DMS53 (cell line): ENCODE results near the gene ROBO4.

Source experiments
- DNase-seq: peaks from one replicate; lab custom pipeline; 2025; lab: John Stamatoyannopoulos, UW

Gene ROBO4

DNA sequence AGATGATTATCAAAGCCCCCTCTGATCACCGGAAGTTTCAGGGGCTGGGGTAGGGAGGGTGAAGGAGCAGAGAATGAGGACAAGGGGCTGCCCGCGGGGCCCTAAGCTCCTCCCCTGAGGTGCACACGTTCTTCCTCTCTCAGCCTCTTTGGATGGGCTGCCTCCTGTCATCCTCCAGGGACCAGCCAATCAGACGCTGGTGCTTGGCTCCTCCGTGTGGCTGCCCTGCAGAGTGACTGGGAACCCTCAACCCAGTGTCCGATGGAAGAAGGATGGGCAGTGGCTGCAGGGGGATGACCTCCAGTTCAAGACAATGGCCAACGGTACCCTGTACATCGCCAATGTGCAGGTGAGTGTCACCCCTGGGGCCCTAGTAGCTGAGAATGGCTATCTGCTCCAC lies 24.9 kb downstream of the ROBO4 start:
- DNase-seq: no peak

DNA sequence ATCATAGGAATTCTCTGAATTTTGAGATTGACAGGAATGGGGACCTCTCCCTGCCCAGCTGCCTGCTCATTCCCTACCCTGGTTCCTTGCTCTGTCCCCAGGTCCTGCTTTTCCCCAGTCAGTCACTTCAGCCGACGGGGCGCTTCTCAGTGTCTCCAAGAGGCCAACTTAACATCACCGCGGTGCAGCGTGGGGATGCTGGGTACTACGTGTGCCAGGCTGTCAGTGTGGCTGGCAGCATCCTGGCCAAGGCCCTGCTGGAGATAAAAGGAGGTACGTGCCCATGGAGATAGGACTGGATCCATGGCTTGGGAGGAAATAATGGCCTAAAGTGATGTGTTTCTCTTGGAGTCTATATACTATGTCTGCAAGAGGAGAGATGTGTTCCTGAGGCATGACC lies 25.4 kb downstream of the ROBO4 start:
- no peak for DNase-seq

DNA sequence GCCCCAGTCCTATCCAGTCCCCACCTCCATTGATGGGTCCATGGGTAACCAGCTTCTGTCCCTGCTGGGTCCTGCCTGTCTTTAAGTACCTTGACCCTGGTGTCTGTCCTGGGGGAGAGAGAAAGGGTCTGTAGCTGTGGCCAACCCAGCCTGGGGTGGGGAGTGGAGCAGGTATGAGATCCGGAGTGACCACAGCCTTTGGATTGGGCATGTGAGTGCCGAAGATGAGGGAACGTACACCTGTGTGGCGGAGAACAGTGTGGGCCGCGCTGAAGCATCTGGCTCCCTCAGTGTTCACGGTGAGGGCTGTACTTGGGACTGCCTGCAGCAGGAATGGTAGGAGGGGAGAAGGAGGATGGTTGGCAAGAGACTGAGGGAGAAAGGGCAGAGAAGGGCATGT lies 27.2 kb downstream of the ROBO4 start:
- DNase-seq: no peak

GRCh38 chr11:124869856-124870387 lies 27.7 kb downstream of the ROBO4 start:
- DNase-seq: no peak

DNA sequence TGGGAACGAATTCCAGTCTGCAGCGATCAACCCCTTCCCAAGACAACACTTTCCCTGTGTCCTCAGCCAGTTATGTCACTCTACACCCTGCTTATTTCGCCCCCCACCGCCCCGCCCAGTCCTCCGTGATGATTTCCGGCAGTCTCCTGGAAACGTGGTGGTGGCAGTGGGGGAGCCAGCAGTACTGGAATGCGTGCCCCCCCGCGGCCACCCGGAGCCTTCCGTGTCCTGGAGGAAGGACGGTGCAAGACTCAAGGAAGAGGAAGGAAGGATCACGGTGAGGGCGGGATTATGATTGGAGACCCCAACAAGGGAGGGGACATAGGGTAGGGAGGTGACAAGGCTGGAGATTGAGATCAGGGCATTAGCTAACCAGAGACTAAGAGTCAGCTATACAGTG lies 28.3 kb downstream of the ROBO4 start:
- no peak for DNase-seq

- DNase-seq: peak; percentile 77
Measured at GRCh38 chr11:124868331-124869274, 29.1 kb downstream of the ROBO4 start.

- DNase-seq: peak; percentile 77
Measured at GRCh38 chr11:124867700-124868099, 30.0 kb downstream of the ROBO4 start.

DNA sequence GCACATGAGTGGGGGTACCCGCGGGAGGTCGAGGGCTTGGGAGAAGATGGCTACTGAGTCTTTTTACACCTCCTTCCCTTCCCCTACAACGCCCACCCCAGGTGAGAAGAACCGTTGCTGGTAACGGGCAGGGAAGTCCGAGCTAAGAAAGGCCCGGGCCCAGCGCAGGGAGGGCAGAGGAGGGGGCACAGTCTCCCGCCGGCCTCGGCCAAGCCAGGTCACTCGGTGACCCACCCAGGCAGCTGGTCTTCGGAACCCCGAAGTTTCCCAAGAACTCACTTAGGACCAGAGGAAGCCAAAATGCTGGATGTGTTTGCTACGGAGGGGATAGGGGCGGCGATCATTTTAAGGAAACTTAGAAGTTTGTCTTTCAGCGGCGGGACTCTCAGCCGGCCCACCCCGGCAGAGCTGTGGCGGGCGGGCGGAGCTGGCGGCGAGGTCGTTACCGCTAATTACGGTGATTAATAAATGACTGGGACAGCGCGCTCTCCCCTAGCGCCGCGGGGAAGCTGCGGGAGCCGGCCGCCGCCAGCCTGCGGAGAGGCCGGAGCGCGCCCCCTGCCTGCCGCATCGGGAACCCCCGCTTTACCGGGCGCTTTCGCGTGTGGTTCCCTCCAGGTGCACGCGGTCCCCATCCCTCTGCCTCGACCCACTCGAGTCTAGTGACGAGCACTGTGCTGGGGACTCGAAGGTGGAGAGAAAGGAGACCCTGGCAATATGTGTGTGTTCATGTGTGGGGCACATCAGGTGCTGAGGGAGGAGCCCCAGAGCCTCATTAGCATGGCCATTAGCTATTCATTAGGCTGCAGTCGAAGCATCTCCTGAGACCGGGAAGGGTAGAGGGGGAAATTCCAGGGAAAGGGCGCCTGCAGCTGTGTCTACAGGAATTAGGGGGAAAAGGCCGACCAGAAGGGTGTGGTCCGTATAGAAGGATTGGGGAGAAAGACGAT lies 31.5 kb downstream of the ROBO4 start:
- peak; percentile 75 for DNase-seq

GRCh38 chr11:124865181-124865901 lies 32.3 kb downstream of the ROBO4 start, which contains the start of gene ROBO3:
Gene ROBO3, plus strand, starts transcription at chr11:124865432. Its CDS starts 146 bp downstream, at chr11:124865578.
- peak; percentile 33 for DNase-seq

GRCh38 chr11:124864892-124865180 lies 32.8 kb downstream of the ROBO4 start:
- DNase-seq: peak; percentile 14

DNA sequence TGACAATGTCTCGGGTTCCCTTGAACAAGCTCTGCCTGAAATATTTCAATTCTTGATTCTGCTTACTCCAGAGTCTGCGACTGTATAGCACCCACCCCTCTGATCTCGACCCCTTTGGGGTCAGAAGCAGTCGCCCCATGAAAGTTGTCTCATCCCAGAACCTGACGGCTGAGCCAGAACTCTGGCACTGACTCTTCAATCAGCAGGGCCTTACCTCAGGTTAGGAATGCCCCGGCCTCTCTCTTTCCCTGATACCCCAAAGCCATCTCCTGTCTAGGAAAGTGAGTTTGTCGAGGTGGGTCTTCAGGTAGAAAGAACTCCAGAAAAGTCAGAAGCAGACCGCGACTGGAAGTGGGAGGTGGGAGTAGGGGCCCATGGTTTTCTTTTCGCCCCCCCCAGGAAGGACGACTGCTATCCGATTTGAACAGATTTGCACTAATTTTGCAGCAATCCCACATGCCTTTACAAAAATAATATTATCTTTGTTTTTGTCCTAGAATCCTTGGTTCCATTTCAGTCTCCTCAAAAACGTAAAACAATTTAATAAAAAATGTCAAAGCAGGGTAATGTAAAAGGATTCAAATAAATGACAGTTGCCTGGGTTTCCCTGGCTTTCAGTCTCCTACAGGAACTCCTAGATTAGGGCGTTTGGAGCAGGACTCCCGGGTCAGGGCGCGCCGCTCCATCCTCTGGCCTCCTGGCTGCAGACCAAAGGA lies 33.3 kb downstream of the ROBO4 start:
- DNase-seq: no peak

DNA sequence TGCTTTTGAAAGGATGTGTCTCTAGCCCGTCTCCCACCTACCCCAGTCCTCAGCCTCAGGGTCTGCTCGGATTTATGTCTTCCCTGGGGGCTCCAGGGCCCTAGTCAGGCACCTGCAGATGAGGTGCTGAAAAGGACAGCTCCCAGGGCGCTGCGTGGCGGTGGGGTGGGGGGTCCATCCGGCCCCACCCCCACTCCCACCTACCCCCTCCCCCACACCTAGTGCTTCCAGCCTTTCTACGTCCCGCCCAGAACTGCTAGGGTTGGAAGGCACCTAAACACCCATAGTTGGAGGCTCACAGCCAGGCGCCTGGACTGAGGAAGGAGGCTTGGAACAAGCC lies 33.9 kb downstream of the ROBO4 start:
- DNase-seq: no peak

DNA sequence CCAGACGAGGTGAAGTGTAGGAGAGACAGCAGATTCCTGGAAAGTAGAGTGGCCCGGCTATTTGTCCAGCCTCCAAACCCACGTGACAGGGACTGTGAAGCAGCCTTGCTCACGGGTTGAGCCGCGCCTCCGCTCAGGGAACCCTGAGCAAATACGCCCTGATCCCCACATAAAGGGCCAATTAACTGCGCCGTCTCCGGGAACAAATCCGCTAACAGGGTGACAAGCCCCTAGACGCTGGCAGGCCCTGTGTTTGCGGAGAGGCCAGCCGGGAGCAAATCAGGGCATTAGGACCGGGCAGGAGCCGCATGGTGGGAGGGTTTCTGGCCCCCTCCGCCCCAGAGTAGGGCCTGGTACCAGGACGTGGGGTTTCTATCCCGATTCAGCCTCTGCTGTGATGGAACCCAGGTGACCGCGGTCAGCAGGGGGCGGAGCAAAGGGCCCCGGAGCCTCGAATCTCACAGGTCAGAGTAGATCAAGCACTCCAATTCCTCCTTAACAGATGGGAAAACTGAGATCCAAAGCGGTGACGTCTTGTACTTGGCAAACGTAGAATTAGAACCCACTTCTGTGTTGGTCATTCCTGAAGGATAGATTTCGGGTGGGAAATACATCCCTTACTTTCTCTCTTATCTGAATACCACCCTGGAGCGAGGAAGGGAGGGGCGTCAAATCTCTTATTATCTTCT lies 34.4 kb downstream of the ROBO4 start:
- peak; percentile 63 for DNase-seq

DNA sequence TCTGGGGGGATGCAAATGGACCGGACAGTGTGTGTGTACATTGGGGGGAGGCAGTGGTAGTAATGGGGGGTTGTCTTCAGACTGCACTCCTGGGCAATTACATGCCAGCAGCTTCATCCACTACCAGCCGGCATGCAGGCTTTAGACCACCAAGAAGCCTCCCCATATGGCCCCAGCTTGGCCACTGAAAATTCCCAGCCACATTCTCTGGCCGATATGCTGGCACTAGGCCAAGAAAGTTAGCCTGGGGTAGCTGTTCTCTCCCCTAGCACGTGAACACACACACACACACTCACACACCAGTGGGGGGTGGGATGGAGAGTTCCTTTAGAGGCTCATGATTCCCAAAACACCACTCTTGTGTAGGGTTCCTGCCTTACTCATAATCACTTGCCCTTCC lies 36.0 kb downstream of the ROBO4 start:
- DNase-seq: no peak

DNA sequence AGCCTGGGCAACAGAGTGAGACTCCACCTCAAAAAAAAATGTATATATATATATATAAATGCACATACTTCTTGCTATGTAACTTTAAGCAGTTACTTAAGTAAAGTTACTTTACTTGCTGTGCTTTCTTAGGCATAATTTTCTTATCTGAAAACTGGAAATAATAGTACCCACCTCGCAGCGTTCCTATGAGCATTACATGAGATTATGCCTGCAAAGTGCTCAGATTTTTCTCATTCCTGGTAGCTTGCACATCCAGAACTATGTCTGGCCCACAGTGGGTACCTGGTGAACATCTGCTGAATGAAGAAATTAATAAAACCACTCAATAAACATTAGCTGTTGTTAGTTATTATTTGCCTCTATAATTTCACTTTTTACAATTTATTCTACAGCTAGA lies 38.5 kb downstream of the ROBO4 start:
- DNase-seq: no peak

- no peak for DNase-seq
Measured at GRCh38 chr11:124846070-124846673, 51.5 kb downstream of the ROBO4 start.

- peak; percentile 38 for DNase-seq
Measured at GRCh38 chr11:124844664-124845079, 53.0 kb downstream of the ROBO4 start.

DNA sequence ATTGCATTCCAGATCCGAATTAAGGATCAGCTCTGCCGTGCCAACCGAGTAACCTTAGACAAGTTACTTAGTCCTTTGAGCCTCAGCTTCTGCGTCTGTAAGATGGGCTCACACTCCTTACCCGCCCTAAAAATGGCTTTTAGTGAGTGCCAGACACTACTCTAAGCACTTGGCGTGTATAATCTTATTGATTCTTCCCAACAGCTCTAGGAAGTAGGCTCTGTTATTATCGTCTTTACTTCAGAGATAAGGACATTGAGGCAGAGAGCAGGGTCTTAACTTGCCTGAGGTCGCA lies 54.1 kb downstream of the ROBO4 start:
- DNase-seq: peak; percentile 15

DNA sequence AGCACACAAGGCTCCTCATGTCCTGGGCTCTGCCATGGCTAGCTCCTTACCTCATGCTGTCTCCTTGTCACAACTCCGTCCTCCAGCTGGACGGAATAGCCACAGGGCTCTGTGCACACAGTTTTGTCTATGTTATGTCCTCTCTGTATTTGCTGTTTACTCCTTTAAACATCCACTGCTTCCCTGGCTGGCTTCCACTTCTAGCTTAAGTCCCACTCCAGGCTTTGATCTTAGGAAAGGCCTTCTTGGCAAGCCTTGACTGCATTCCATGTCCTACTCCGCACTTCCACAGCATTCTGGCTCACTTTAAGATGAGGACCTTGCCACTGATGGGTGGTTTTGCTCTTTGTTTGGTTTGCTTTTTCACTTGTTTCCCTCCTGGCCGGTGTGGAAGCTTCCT lies 55.4 kb downstream of the ROBO4 start:
- no peak for DNase-seq

- no peak for DNase-seq
Measured at GRCh38 chr11:124841840-124842239, 55.8 kb downstream of the ROBO4 start.

DNA sequence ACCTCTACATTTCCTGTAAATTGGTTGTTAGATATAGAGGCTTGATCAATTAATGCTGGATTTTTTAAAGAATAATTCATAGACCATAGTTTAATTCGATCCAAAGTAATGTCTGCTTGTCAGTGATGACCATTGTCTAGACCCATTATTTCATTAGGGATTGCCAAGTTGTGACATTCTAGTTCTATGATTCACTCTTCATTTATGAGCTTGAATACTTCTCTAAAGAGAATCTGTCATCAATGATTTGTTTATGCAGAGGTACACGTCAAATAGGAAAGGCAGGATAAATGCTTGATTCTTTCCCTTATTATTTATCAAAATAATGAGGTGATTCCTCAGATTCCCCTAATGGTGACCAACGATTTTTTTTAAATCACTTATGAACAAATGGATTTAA lies 56.5 kb downstream of the ROBO4 start:
- no peak for DNase-seq
